ENCODE results near the gene B4GALNT1.

Gene B4GALNT1

GRCh38 chr12:57583008-57583831 lies 49.8 kb downstream of the B4GALNT1 start:
- DNase-seq, result peak; percentile 87

GRCh38 chr12:57582440-57582839 lies 50.6 kb downstream of the B4GALNT1 start:
- no peak for DNase-seq

GRCh38 chr12:57581802-57582201 lies 51.2 kb downstream of the B4GALNT1 start:
- no peak for DNase-seq

- DNase-seq, result no peak
These were observed 52.6 kb downstream of the B4GALNT1 start for GRCh38 chr12:57580466-57580795.

- no peak for DNase-seq
These were observed 53.1 kb downstream of the B4GALNT1 start for GRCh38 chr12:57579677-57580465.

GRCh38 chr12:57579011-57579410 lies 54.0 kb downstream of the B4GALNT1 start:
- no peak for DNase-seq

GRCh38 chr12:57577981-57578758 lies 54.8 kb downstream of the B4GALNT1 start:
- DNase-seq, result no peak

GRCh38 chr12:57576613-57577160 lies 56.3 kb downstream of the B4GALNT1 start:
- no peak for DNase-seq

Data from CD4-positive, alpha-beta T cell treated with Interleukin-17A for 1 hour (primary cell).